BLaER1 treated with 17β-estradiol and CSF1 and Interleukin-3, amounts not matched to agents 10 nM and 100 nM (cell line): Measurements from ENCODE around the gene NUMB.
A peak's percentile ranks its signal among the peaks of the same experiment; 100 is the strongest.
"Not testable (repeated sequence)": the region's sequence is repeated elsewhere in the genome, so short reads cannot be mapped to it uniquely, and the experiment has no call there.

Experiments used
- H3K27ac ChIP-seq, 11 experiments: shearing (Covaris generic); formaldehyde crosslinking; 2 replicates each; pipeline ENCODE4 v1.8.1; 2022
- H3K27me3 ChIP-seq, 11 experiments: shearing (Covaris generic); formaldehyde crosslinking; 2 replicates each; pipeline ENCODE4 v1.8.1; 2022
- H3K36me3 ChIP-seq, 11 experiments: shearing (Covaris generic); formaldehyde crosslinking; 2 replicates each; pipeline ENCODE4 v1.8.1; 2022
- H3K4me1 ChIP-seq, 10 experiments: shearing (Covaris generic); formaldehyde crosslinking; 2 replicates each; pipeline ENCODE4 v1.8.1; 2022
- H3K4me2 ChIP-seq, 11 experiments: shearing (Covaris generic); formaldehyde crosslinking; 2 replicates each; pipeline ENCODE4 v1.8.1; 2022
- H3K4me3 ChIP-seq, 10 experiments: shearing (Covaris generic); formaldehyde crosslinking; 2 replicates each; pipeline ENCODE4 v1.8.1; 2022
- H3K9ac ChIP-seq, 11 experiments: shearing (Covaris generic); formaldehyde crosslinking; 2 replicates each; pipeline ENCODE4 v1.8.1; 2022
- H3K9me3 ChIP-seq, 11 experiments: shearing (Covaris generic); formaldehyde crosslinking; replicated peaks in 1 of 11; 2 replicates each; pipeline ENCODE4 v1.8.1; 2022
- H4K20me1 ChIP-seq, 11 experiments: shearing (Covaris generic); formaldehyde crosslinking; 2 replicates each; pipeline ENCODE4 v1.8.1; 2022
- Cebpa-rat ChIP-seq, 11 experiments: shearing (Covaris generic); IDR thresholded peaks; 2 replicates each; pipeline ENCODE4 v1.8.1; 2022

The NUMB gene

DNA sequence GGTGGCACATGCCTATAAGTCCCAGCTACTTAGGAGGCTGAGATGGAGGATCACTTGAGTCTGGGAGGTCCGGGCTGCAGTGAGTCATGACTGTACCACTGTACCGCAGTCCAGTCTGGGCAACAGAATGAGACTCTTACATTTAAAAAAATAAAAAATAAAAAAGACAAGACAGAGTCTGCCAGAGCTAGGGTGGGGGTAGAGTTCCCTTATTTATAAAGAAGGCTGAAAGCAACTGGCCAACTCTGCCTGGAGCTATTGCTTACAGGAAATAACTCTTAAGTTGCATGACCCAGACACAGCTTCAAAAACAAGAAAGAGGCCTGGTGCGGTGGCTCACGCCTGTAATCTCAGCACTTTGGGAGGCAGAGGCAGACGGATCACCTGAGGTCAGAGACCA lies 31.5 kb downstream of the NUMB start:
- Histone ChIP-seq H3K4me2 (peak overlapping the region in 5 of 11 experiments; percentile 22 to 84 (median 40); a peak in 10 of 22 replicates), H3K4me1 (peaks cover 9 to 80% (median 32%) of the 10 kb centered on the region in 10 experiments), H3K36me3 (peaks cover 3 to 78% (median 29%) of the 10 kb centered on the region in 11 experiments; a peak in 18 of 22 replicates), H3K4me3 (no peak overlapping the region), H3K9ac (peak overlapping the region in 1 of 11 experiments; percentile 16; a peak in 1 of 22 replicates), H3K9me3 (no peaks in the 10 kb centered on the region), H3K27ac (peak overlapping the region in 4 of 11 experiments; percentile 25 to 55 (median 37); a peak in 5 of 22 replicates), H3K27me3 (no peaks in the 10 kb centered on the region), H4K20me1 (peaks cover 11 to 100% (median 83%) of the 10 kb centered on the region in 11 experiments)
- no peak for TF ChIP-seq Cebpa-rat (IDR thresholded peaks at IDR 0.05)

GRCh38 chr14:73424453-73424852 lies 33.9 kb downstream of the NUMB start:
- H3K36me3 ChIP-seq: peaks cover 20 to 78% (median 52%) of the 10 kb centered on the region in 11 experiments; a peak in 21 of 22 replicates
- H3K4me2 ChIP-seq: peak overlapping the region; percentile 8 to 84 (median 48); a peak in 21 of 22 replicates
- H3K9me3 ChIP-seq: 0 out of 22 replicates have a peak, but pooled peaks cover 0 to 6% (median 0%) of the 10 kb centered on the region in 11 experiments
- peaks cover 11 to 100% (median 83%) of the 10 kb centered on the region in 11 experiments; a peak in 21 of 22 replicates for H4K20me1 ChIP-seq
- no peak overlapping the region; a peak in 1 of 20 replicates for H3K4me3 ChIP-seq
- H3K27ac ChIP-seq: peak overlapping the region in 10 of 11 experiments; percentile 8 to 62 (median 52); a peak in 17 of 22 replicates
- peak overlapping the region in 3 of 11 experiments; percentile 16 to 40 (median 30); a peak in 4 of 22 replicates for H3K9ac ChIP-seq
- H3K27me3 ChIP-seq: no peaks in the 10 kb centered on the region
- TF ChIP-seq Cebpa-rat (IDR thresholded peaks at IDR 0.05): no peak
- H3K4me1 ChIP-seq: peaks cover 9 to 82% (median 33%) of the 10 kb centered on the region in 10 experiments

DNA sequence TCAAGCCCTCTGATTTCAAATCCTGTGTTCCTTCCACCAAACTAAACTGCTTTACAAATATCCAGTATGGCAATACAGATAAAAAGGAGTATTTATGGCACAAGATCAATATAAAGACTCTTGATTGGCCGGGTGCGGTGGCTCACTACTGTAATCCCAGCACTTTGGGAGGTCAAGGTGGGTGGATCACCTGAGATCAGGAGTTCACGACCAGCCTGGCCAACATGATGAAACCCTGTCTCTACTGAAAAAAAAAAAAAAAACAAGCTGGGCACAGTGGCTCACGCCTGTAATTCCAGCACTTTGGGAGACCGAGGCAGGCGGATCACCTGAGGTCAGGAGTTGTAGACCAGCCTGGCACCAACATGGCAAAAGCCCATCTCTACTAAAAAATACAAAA lies 35.3 kb downstream of the NUMB start:
- H3K9ac ChIP-seq, H3K27ac ChIP-seq, H3K27me3 ChIP-seq, H3K9me3 ChIP-seq, H3K4me3 ChIP-seq: not testable (repeated sequence)
- Histone ChIP-seq H3K4me2 (peak overlapping the region in 2 of 11 experiments; percentile 82 to 84; a peak in 3 of 22 replicates), H3K4me1 (peaks cover 9 to 68% (median 31%) of the 10 kb centered on the region in 10 experiments), H4K20me1 (peaks cover 0 to 100% (median 69%) of the 10 kb centered on the region in 11 experiments; a peak in 18 of 22 replicates), H3K36me3 (peaks cover 23 to 78% (median 53%) of the 10 kb centered on the region in 11 experiments; a peak in 21 of 22 replicates)

GRCh38 chr14:73422515-73422914 lies 35.8 kb downstream of the NUMB start:
- peaks cover 0 to 100% (median 63%) of the 10 kb centered on the region in 11 experiments; a peak in 18 of 22 replicates for H4K20me1 ChIP-seq
- peaks cover 23 to 83% (median 56%) of the 10 kb centered on the region in 11 experiments; a peak in 21 of 22 replicates for H3K36me3 ChIP-seq
- H3K4me1 ChIP-seq: peaks cover 9 to 64% (median 31%) of the 10 kb centered on the region in 10 experiments
- H3K9ac ChIP-seq: no peak overlapping the region
- H3K4me3 ChIP-seq: no peak overlapping the region
- no peak overlapping the region; a peak in 1 of 22 replicates for H3K27ac ChIP-seq
- peak overlapping the region in 3 of 11 experiments; percentile 27 to 84 (median 62); a peak in 5 of 22 replicates for H3K4me2 ChIP-seq
- no peaks in the 10 kb centered on the region for H3K27me3 ChIP-seq
- peaks cover 0 to 6% (median under 1%) of the 10 kb centered on the region in 11 experiments; a peak in 3 of 22 replicates for H3K9me3 ChIP-seq
- TF ChIP-seq Cebpa-rat (IDR thresholded peaks at IDR 0.05): no peak

DNA sequence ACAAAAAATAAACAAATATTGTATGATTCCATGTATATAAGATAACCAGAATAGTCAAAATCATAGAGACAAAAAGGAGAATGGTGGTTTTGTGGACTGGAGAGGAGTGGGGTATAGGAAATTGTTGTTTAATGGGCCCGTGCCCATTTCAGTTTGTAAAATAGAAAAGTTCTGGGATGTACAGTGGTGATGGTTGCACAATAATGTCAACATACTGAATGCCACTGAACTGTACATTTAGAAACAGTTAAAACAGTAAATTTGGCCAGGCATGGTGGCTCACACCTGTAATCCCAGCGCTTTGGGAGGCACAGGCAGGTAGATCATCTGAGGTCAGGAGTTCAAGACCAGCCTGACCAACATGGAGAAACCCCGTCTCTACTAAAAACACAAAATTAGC lies 40.1 kb downstream of the NUMB start:
- H3K9ac ChIP-seq: no peak overlapping the region
- no peak overlapping the region for H3K27ac ChIP-seq
- peaks cover 0 to 100% (median 80%) of the 10 kb centered on the region in 11 experiments; a peak in 19 of 22 replicates for H4K20me1 ChIP-seq
- peaks cover 7 to 57% (median 12%) of the 10 kb centered on the region in 10 experiments; a peak in 15 of 20 replicates for H3K4me1 ChIP-seq
- H3K36me3 ChIP-seq: peaks cover 32 to 93% (median 58%) of the 10 kb centered on the region in 11 experiments; a peak in 21 of 22 replicates
- H3K4me3 ChIP-seq: no peak overlapping the region
- no peaks in the 10 kb centered on the region for H3K27me3 ChIP-seq
- peaks cover 0 to 15% (median 12%) of the 10 kb centered on the region in 11 experiments; a peak in 13 of 22 replicates for H3K9me3 ChIP-seq
- 0 out of 22 replicates have a peak, but pooled peaks of 1 of the 11 experiments have one; percentile 23 for TF ChIP-seq Cebpa-rat (IDR thresholded peaks at IDR 0.05)
- H3K4me2 ChIP-seq: no peak overlapping the region

- not testable (repeated sequence) for H3K27ac ChIP-seq, H3K9ac ChIP-seq, H3K27me3 ChIP-seq, H3K4me3 ChIP-seq, H3K4me2 ChIP-seq
- peaks cover 10 to 27% (median 20%) of the 10 kb centered on the region in 10 experiments for H3K4me1 ChIP-seq
- H3K9me3 ChIP-seq: peaks cover 0 to 21% (median 12%) of the 10 kb centered on the region in 11 experiments; a peak in 16 of 22 replicates
- peaks cover 0 to 93% (median 21%) of the 10 kb centered on the region in 11 experiments; a peak in 15 of 22 replicates for H4K20me1 ChIP-seq
- H3K36me3 ChIP-seq: peaks cover 26 to 95% (median 72%) of the 10 kb centered on the region in 11 experiments
Measured at GRCh38 chr14:73406248-73406647, 52.1 kb downstream of the NUMB start.

GRCh38 chr14:73403181-73403752 lies 55.1 kb downstream of the NUMB start:
- Histone ChIP-seq H3K4me3 (no peak overlapping the region), H3K9me3 (peaks cover 0 to 28% (median 11%) of the 10 kb centered on the region in 11 experiments; a peak in 16 of 22 replicates), H3K9ac (no peak overlapping the region), H4K20me1 (peaks cover 0 to 93% (median 29%) of the 10 kb centered on the region in 11 experiments; a peak in 17 of 22 replicates), H3K27ac (0 out of 22 replicates have a peak overlapping the region, but pooled peaks of 1 of the 11 experiments have one; percentile 9), H3K27me3 (no peaks in the 10 kb centered on the region), H3K4me1 (peaks cover 19 to 33% (median 27%) of the 10 kb centered on the region in 10 experiments), H3K36me3 (peaks cover 39 to 95% (median 71%) of the 10 kb centered on the region in 11 experiments), H3K4me2 (peak overlapping the region in 3 of 11 experiments; percentile 4 to 35 (median 27); a peak in 4 of 22 replicates)
- no peak for TF ChIP-seq Cebpa-rat (IDR thresholded peaks at IDR 0.05)

DNA sequence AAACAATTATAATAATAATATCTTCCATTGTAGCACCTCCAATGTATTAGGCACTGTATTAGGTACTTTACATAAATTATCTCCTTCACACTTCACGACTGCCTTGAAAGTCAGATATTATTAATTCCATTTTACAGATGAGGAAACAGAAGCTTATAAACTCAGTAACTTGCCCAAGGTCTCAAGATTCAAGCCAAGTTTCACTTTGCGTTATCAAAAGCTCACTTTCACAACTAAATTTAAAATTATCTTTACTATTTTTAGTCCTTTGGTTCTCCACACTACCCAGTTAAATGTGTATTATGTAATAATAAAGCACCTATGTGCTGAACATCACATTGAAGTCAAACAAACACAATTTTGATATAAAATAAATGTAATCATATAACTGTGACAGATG lies 55.8 kb downstream of the NUMB start:
- Histone ChIP-seq H3K27ac (0 out of 22 replicates have a peak overlapping the region, but pooled peaks of 1 of the 11 experiments have one; percentile 9), H3K27me3 (no peaks in the 10 kb centered on the region), H3K36me3 (peaks cover 37 to 95% (median 70%) of the 10 kb centered on the region in 11 experiments), H3K4me1 (peaks cover 19 to 33% (median 27%) of the 10 kb centered on the region in 10 experiments), H3K9ac (no peak overlapping the region), H3K9me3 (peaks cover 0 to 28% (median 11%) of the 10 kb centered on the region in 11 experiments; a peak in 16 of 22 replicates), H3K4me2 (peak overlapping the region in 3 of 11 experiments; percentile 4 to 35 (median 27); a peak in 5 of 22 replicates), H4K20me1 (peaks cover 0 to 94% (median 29%) of the 10 kb centered on the region in 11 experiments; a peak in 17 of 22 replicates), H3K4me3 (no peak overlapping the region)
- TF ChIP-seq Cebpa-rat (IDR thresholded peaks at IDR 0.05): no peak
